ENCODE data around the gene GET4. TPM values are rescaled to one million over a fixed set of nuclear protein-coding genes. Genes with fewer than 3 reads are reported as not detected.

GET4 gene
- polyA plus RNA-seq, 1 of the 3 experiments (the other 2 are of a cell fraction), result 63.1 TPM

GRCh38 chr7:885893-886625, 9.7 kb downstream of the GET4 start:
- Histone ChIP-seq H3K27me3 (ENCODE audit: insufficient read depth) (no peaks in the 10 kb centered on the region), H3K36me3 (replicated peaks in 1 of 2; ENCODE audit: control insufficient read depth in 1 of 2, insufficient read depth in 2 of 2, low read length in 1 of 2) (peaks cover 11 to 41% of the 10 kb centered on the region in 2 experiments), H3F3A (replicated peaks; ENCODE audit: insufficient read depth) (peaks cover 4% of the 10 kb centered on the region), H3K4me2 (no peak overlapping the region), H3K27ac (ENCODE audit: low read depth in 2 of 2, low read length in 1 of 2) (no peak overlapping the region), H2AFZ (ENCODE audit: low read depth) (no peak overlapping the region), H3K4me1 (ENCODE audit: control insufficient read depth in 1 of 2, insufficient read depth in 2 of 2, low read depth in 1 of 2, low read length in 1 of 2) (no peaks in the 10 kb centered on the region; a peak in 1 of 4 replicates), H3K4me3 (ENCODE audit: low read depth in 2 of 2, low read length in 1 of 2) (no peak overlapping the region), H4K20me1 (ENCODE audit: insufficient read depth) (peaks cover 77% of the 10 kb centered on the region), H3K9ac (no peak overlapping the region), H3K9me3 (no peaks in the 10 kb centered on the region), H3K9me2 (no peaks in the 10 kb centered on the region), H3K79me2 (ENCODE audit: insufficient read depth) (peaks cover 84% of the 10 kb centered on the region)
- DNase-seq, result no peak
- ChIA-PET CTCF (interaction anchor here (0.7 to 2.0 kb wide), 6 partner anchors 12 to 564 kb away, joined by 3 to 7 read pairs (median 4); no protein-coding TSS in a partner anchor), POLR2A (interaction anchor here (0.9 kb wide), 1 partner anchor 12 kb away, joined by 3 read pairs; no protein-coding TSS in a partner anchor)
- no peak for TF ChIP-seq ZBTB33 (IDR thresholded peaks at IDR 0.05; ENCODE audit: borderline replicate concordance, low read depth)
- no peak for TF ChIP-seq JUND (IDR thresholded peaks at IDR 0.05)
- WGBS (ENCODE audit: low lambda C conversion rate), result 90% methylated on average over 26 of the region's 30 CpGs

GRCh38 chr7:886626-887487, 10.5 kb downstream of the GET4 start:
- peaks cover 4% of the 10 kb centered on the region for H3F3A ChIP-seq (replicated peaks; ENCODE audit: insufficient read depth)
- peaks cover 76% of the 10 kb centered on the region for H3K79me2 ChIP-seq (ENCODE audit: insufficient read depth)
- TF ChIP-seq FOXM1 (IDR thresholded peaks at IDR 0.05; ENCODE audit: low read depth), result no peak
- TF ChIP-seq USF1 (IDR thresholded peaks at IDR 0.05; ENCODE audit: borderline replicate concordance, low read depth), result no peak
- no peak for TF ChIP-seq FOXJ3 (CRISPR knock-in tag; IDR thresholded peaks at IDR 0.05)
- TF ChIP-seq JUND (IDR thresholded peaks at IDR 0.05), result no peak
- no peaks in the 10 kb centered on the region for H3K27me3 ChIP-seq (ENCODE audit: insufficient read depth)
- H3K27ac ChIP-seq (ENCODE audit: low read depth in 2 of 2, low read length in 1 of 2), result no peak overlapping the region
- no peaks in the 10 kb centered on the region for H3K9me2 ChIP-seq
- no peaks in the 10 kb centered on the region; a peak in 1 of 4 replicates for H3K4me1 ChIP-seq (ENCODE audit: control insufficient read depth in 1 of 2, insufficient read depth in 2 of 2, low read depth in 1 of 2, low read length in 1 of 2)
- no peak overlapping the region for H3K9ac ChIP-seq
- peaks cover 70% of the 10 kb centered on the region for H4K20me1 ChIP-seq (ENCODE audit: insufficient read depth)
- 98% methylated on average over 26 of the region's 40 CpGs for WGBS (ENCODE audit: low lambda C conversion rate)
- CTCF ChIA-PET, result interaction anchor here (0.7 to 2.0 kb wide), 4 partner anchors 13 to 106 kb away, joined by 3 to 7 read pairs (median 4); no protein-coding TSS in a partner anchor
- peaks cover 11 to 49% of the 10 kb centered on the region in 2 experiments for H3K36me3 ChIP-seq (replicated peaks in 1 of 2; ENCODE audit: control insufficient read depth in 1 of 2, insufficient read depth in 2 of 2, low read length in 1 of 2)
- no peak overlapping the region for H2AFZ ChIP-seq (ENCODE audit: low read depth)
- no peaks in the 10 kb centered on the region for H3K9me3 ChIP-seq
- no peak for DNase-seq
- no peak overlapping the region for H3K4me2 ChIP-seq
- POLR2A ChIA-PET, result no interaction called here
- H3K4me3 ChIP-seq (ENCODE audit: low read depth in 2 of 2, low read length in 1 of 2), result no peak overlapping the region
